HEK293 (cell line): Measurements from ENCODE around the gene TJP3.

Source experiments
- CTCF ChIA-PET: fragments of 350-600 bp; formaldehyde crosslinking; extraction: SDS; loops from one replicate; lab custom pipeline; 2021; ENCODE audit warnings: antibody characterized with exemption; lab: Yijun Ruan, JAX
- POLR2A ChIA-PET: fragments of 300-600 bp; formaldehyde crosslinking; extraction: SDS; loops from one replicate; lab custom pipeline; 2020; ENCODE audit warnings: antibody characterized with exemption, inconsistent platforms; lab: Yijun Ruan, JAX
- H3K27ac ChIP-seq: fragments of 200-500 bp; sonication (Bioruptor generic); 2 replicates; pipeline ENCODE4 v1.5.1; 2014; ENCODE audit warnings: low read depth, low read length, control low read depth, inconsistent platforms; ENCODE audit errors: extremely low read depth
- H3K36me3 ChIP-seq, 2 experiments: fragments of 200-500 bp in 1 of 2; sonication (Bioruptor generic) in 1 of 2; 1 replicate in 1 of 2; 2 replicates in 1 of 2; pipeline ENCODE4 v1.5.1; 2014 to 2017; ENCODE audit warnings: inconsistent platforms in 2 of 2, low read length in 2 of 2; ENCODE audit not compliant: control insufficient read depth in 2 of 2, insufficient read depth in 1 of 2
- H3K4me1 ChIP-seq: fragments of 200-500 bp; sonication (Bioruptor generic); 2 replicates; pipeline ENCODE4 v1.5.1; 2014; ENCODE audit warnings: mild to moderate bottlenecking, low read length, inconsistent platforms; ENCODE audit not compliant: control insufficient read depth, insufficient read depth
- H3K4me3 ChIP-seq: 2 replicates; pipeline ENCODE4 v1.5.1; 2011; ENCODE audit warnings: low read depth, mild to moderate bottlenecking, control low read depth, low read length, moderate library complexity
- H3K9me3 ChIP-seq: fragments of 200-500 bp; sonication (Bioruptor generic); 2 replicates; pipeline ENCODE4 v1.5.1; 2014; ENCODE audit warnings: low read depth, low read length, inconsistent platforms; ENCODE audit not compliant: control insufficient read depth, insufficient read depth
- EGR2 ChIP-seq: fragments of 450-650 bp; formaldehyde crosslinking; IDR thresholded peaks from 2 replicates; pipeline ENCODE4 v1.5.1; 2016; ENCODE audit warnings: low read depth, missing biosample characterization, missing genetic modification characterization
- HOXA7 ChIP-seq: sonication (generic); formaldehyde crosslinking; IDR thresholded peaks from 2 replicates; pipeline ENCODE4 v1.8.1; 2022; ENCODE audit warnings: missing genetic modification reagents, borderline replicate concordance
- HOXC10 ChIP-seq: sonication (generic); formaldehyde crosslinking; IDR thresholded peaks from 2 replicates; pipeline ENCODE4 v1.8.1; 2023; ENCODE audit warnings: mild to moderate bottlenecking, missing genetic modification reagents
- KLF17 ChIP-seq: fragments of 450-650 bp; formaldehyde crosslinking; IDR thresholded peaks from 2 replicates; pipeline ENCODE4 v1.5.1; 2016; ENCODE audit warnings: missing biosample characterization, missing genetic modification characterization
- OVOL3 ChIP-seq: fragments of 450-650 bp; formaldehyde crosslinking; IDR thresholded peaks from 2 replicates; pipeline ENCODE4 v1.5.1; 2016; ENCODE audit warnings: missing biosample characterization, missing genetic modification characterization
- PRDM2 ChIP-seq: fragments of 450-650 bp; formaldehyde crosslinking; IDR thresholded peaks from 2 replicates; pipeline ENCODE4 v1.5.1; 2016; ENCODE audit warnings: missing biosample characterization, missing genetic modification characterization, borderline replicate concordance
- RBAK ChIP-seq: fragments of 450-650 bp; formaldehyde crosslinking; IDR thresholded peaks from 2 replicates; pipeline ENCODE4 v1.5.1; 2016; ENCODE audit warnings: missing biosample characterization, missing genetic modification characterization
- REST ChIP-seq: fragments of 450-650 bp; formaldehyde crosslinking; IDR thresholded peaks from 2 replicates; pipeline ENCODE4 v1.5.1; 2016; ENCODE audit warnings: missing biosample characterization, missing genetic modification characterization
- WT1 ChIP-seq: fragments of 450-650 bp; formaldehyde crosslinking; IDR thresholded peaks from 2 replicates; pipeline ENCODE4 v1.5.1; 2016; ENCODE audit warnings: missing biosample characterization, missing genetic modification characterization
- ZBTB49 ChIP-seq: fragments of 450-650 bp; formaldehyde crosslinking; IDR thresholded peaks from 2 replicates; pipeline ENCODE4 v1.5.1; 2016; ENCODE audit warnings: missing biosample characterization, missing genetic modification characterization, low read depth
- ZNF391 ChIP-seq: fragments of 450-650 bp; formaldehyde crosslinking; IDR thresholded peaks from 2 replicates; pipeline ENCODE4 v1.5.1; 2016; ENCODE audit warnings: low read depth, missing biosample characterization, missing genetic modification characterization, borderline replicate concordance
- ZNF398 ChIP-seq: fragments of 450-650 bp; formaldehyde crosslinking; IDR thresholded peaks from 2 replicates; pipeline ENCODE4 v1.5.1; 2017; ENCODE audit warnings: missing biosample characterization, missing genetic modification characterization
- ZNF501 ChIP-seq: fragments of 450-650 bp; formaldehyde crosslinking; IDR thresholded peaks from 2 replicates; pipeline ENCODE4 v1.5.1; 2016; ENCODE audit warnings: missing biosample characterization, missing genetic modification characterization
- ZNF549 ChIP-seq: fragments of 450-650 bp; IDR thresholded peaks from 2 replicates; pipeline ENCODE4 v1.5.1; 2018; ENCODE audit warnings: missing biosample characterization, missing genetic modification characterization, mild to moderate bottlenecking, inconsistent platforms, moderate library complexity
- ZNF629 ChIP-seq: fragments of 450-650 bp; formaldehyde crosslinking; IDR thresholded peaks from 2 replicates; pipeline ENCODE4 v1.5.1; 2017; ENCODE audit warnings: missing biosample characterization, missing genetic modification characterization
- ZNF777 ChIP-seq: fragments of 450-650 bp; formaldehyde crosslinking; IDR thresholded peaks from 2 replicates; pipeline ENCODE4 v1.5.1; 2017; ENCODE audit warnings: missing biosample characterization, missing genetic modification characterization, borderline replicate concordance

TJP3 gene

GRCh38 chr19:3682741-3683404 is 25.3 kb upstream of the TJP3 start:
- CTCF ChIA-PET = interaction anchor here (0.5 to 0.6 kb wide), 2 partner anchors 19 to 21 kb away, joined by 4 to 6 read pairs; no protein-coding TSS in a partner anchor
- no peaks in the 10 kb centered on the region for H3K9me3 ChIP-seq
- TF ChIP-seq HOXA7 (CRISPR knock-in tag) = no peak
- 0 out of 2 replicates have a peak, but pooled peaks have one; percentile 13 for TF ChIP-seq KLF17 (tag by site-specific recombination)
- TF ChIP-seq ZNF501 (tag by site-specific recombination) = no peak
- TF ChIP-seq EGR2 (tag by site-specific recombination) = no peak
- peak; percentile 60 for TF ChIP-seq REST (tag by site-specific recombination)
- no peak for TF ChIP-seq RBAK (tag by site-specific recombination)
- no peak for TF ChIP-seq ZBTB49 (tag by site-specific recombination)
- peak; percentile 49 for TF ChIP-seq ZNF398 (tag by site-specific recombination)
- TF ChIP-seq HOXC10 (CRISPR knock-in tag) = no peak
- no peak for TF ChIP-seq WT1 (tag by site-specific recombination)
- TF ChIP-seq ZNF629 = no peak
- no peak for TF ChIP-seq ZNF549 (tag by site-specific recombination)
- no peak for TF ChIP-seq ZNF777
- TF ChIP-seq ZNF391 (tag by site-specific recombination) = no peak
- no peak for TF ChIP-seq PRDM2 (tag by site-specific recombination)
- no peak for TF ChIP-seq OVOL3
- no peak overlapping the region for H3K27ac ChIP-seq
- peaks cover 0 to 7% of the 10 kb centered on the region in 2 experiments; a peak in 2 of 3 replicates for H3K36me3 ChIP-seq
- POLR2A ChIA-PET = no interaction called here
- H3K4me1 ChIP-seq = peaks cover 5% of the 10 kb centered on the region; the same call in 1 of the 2 replicates
- no peak overlapping the region for H3K4me3 ChIP-seq
